HepG2 (cell line): ENCODE measurements around the gene CMIP. TPM values are rescaled to one million over a fixed set of nuclear protein-coding genes. Genes with fewer than 3 reads are reported as not detected.

Experiments
- CC2D1A ChIP-seq: sonication (generic); formaldehyde crosslinking; IDR thresholded peaks from 2 replicates; pipeline ENCODE4 v1.8.1; 2023; ENCODE audit warnings: mild to moderate bottlenecking, missing genetic modification reagents
- GZF1 ChIP-seq: sonication (generic); formaldehyde crosslinking; IDR thresholded peaks from 2 replicates; pipeline ENCODE4 v1.5.1; 2020; ENCODE audit warnings: mild to moderate bottlenecking, missing genetic modification reagents
- KIAA2018 ChIP-seq: sonication (generic); formaldehyde crosslinking; IDR thresholded peaks from 2 replicates; pipeline ENCODE4 v1.5.0; 2020; ENCODE audit warnings: mild to moderate bottlenecking, missing genetic modification reagents, borderline replicate concordance
- KLF12 ChIP-seq: sonication (generic); formaldehyde crosslinking; IDR thresholded peaks from 2 replicates; pipeline ENCODE4 v1.4.0; 2020; ENCODE audit warnings: missing genetic modification reagents, borderline replicate concordance
- NR2F1 ChIP-seq, 2 experiments: fragments of 450-650 bp in 1 of 2; formaldehyde crosslinking in 1 of 2; IDR thresholded peaks; 2 replicates each; pipeline versions ENCODE4 v1.5.0 to v1.6.1; 2016 to 2020; ENCODE audit warnings: mild to moderate bottlenecking in 1 of 2, missing compliant biosample characterization in 1 of 2, missing genetic modification reagents in 1 of 2, moderate library complexity in 1 of 2
- ZNF234 ChIP-seq: sonication (generic); formaldehyde crosslinking; conservative IDR thresholded peaks from 2 replicates; pipeline ENCODE4 v1.5.1; 2020; ENCODE audit warnings: mild to moderate bottlenecking, missing genetic modification reagents
- ZNF407 ChIP-seq: sonication (generic); formaldehyde crosslinking; IDR thresholded peaks from one replicate; pipeline ENCODE4 v1.5.1; 2020; ENCODE audit warnings: mild to moderate bottlenecking, missing genetic modification reagents; ENCODE audit errors: not compliant biosample characterization
- ZNF567 ChIP-seq: sonication (generic); formaldehyde crosslinking; IDR thresholded peaks from 2 replicates; pipeline ENCODE4 v1.8.1; 2023; ENCODE audit warnings: mild to moderate bottlenecking, missing genetic modification reagents, borderline replicate concordance
- ZNF615 ChIP-seq: sonication (generic); formaldehyde crosslinking; IDR thresholded peaks from 2 replicates; pipeline ENCODE4 v1.5.0; 2020; ENCODE audit warnings: mild to moderate bottlenecking, missing genetic modification reagents, borderline replicate concordance
- polyA plus RNA-seq, 8 experiments: library from polyadenylated mRNA; depleted of rRNA in 3 of 8; stranded (reverse) in 7 of 8; unstranded in 1 of 8; fragments of >200 nt; fragmentation: Illumina TruSeq in 4 of 8; extraction: Trizol in 4 of 8; gene quantifications; 2 replicates each; pipeline versions ENCODE4 v1.2.1 to v1.2.3, GENCODE V29; 2011 to 2016; ENCODE audit warnings: low read depth in 4 of 8, missing spikeins in 1 of 8, mixed read lengths in 1 of 8; ENCODE audit not compliant: insufficient read depth in 1 of 8
- total RNA-seq, 5 experiments: library from RNA; depleted of rRNA; stranded (reverse); fragments of >200 nt; fragmentation: Illumina TruSeq; extraction: Trizol; gene quantifications; 2 replicates each; pipeline ENCODE4 v1.2.3, GENCODE V29; 2016; ENCODE audit warnings: low read depth in 1 of 5
- TF ChIP-seq, protein P1 (sequence below): sonication (generic); formaldehyde crosslinking; IDR thresholded peaks from 2 replicates; pipeline ENCODE4 v1.5.1; 2020; ENCODE audit warnings: mild to moderate bottlenecking, moderate library complexity, missing genetic modification reagents

The CMIP gene
- total and polyA plus RNA-seq, 2 of the 13 experiments (the other 11 are each of a cell fraction or from before 2014, with no cell fraction given) = 10.9 to 18.1 TPM

DNA sequence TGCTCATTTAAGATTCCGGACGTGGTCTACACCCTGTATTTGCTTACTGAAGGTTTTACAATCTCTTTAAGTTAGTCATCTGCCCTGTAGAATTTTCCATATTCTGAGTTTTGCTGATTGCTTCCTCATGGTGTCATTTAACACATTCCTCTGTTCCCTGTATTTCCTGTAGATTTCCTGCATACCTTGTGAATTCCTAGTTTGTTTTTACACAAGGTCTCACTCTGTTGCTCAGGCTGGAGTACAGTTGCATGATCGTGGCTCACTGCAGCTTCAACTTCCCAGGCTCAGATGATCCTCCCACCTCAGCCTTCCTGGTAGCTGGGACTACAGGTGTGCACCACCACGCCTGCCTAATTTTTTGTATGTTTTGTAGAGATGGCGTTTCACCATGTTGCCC lies 66.8 kb downstream of the CMIP start (continued):
- TF ChIP-seq ZNF407 (CRISPR knock-in tag) (no peak), ZNF567 (CRISPR knock-in tag) (no peak), ZNF234 (CRISPR knock-in tag) (no peak), ZNF615 (CRISPR knock-in tag) (no peak), KLF12 (CRISPR knock-in tag) (no peak), GZF1 (no peak), NR2F1 (CRISPR knock-in tag; IDR thresholded peaks at IDR 0.05) (no peak), KIAA2018 (CRISPR knock-in tag) (no peak), CC2D1A (CRISPR knock-in tag) (no peak)
- TF ChIP-seq, protein P1, sequence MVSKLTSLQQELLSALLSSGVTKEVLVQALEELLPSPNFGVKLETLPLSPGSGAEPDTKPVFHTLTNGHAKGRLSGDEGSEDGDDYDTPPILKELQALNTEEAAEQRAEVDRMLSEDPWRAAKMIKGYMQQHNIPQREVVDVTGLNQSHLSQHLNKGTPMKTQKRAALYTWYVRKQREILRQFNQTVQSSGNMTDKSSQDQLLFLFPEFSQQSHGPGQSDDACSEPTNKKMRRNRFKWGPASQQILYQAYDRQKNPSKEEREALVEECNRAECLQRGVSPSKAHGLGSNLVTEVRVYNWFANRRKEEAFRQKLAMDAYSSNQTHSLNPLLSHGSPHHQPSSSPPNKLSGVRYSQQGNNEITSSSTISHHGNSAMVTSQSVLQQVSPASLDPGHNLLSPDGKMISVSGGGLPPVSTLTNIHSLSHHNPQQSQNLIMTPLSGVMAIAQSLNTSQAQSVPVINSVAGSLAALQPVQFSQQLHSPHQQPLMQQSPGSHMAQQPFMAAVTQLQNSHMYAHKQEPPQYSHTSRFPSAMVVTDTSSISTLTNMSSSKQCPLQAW (CRISPR knock-in tag) = no peak
